ENCODE results near the gene ANXA11. TPM values are rescaled to one million over a fixed set of nuclear protein-coding genes. Genes with fewer than 3 reads are reported as not detected.
"Not testable (repeated sequence)": the region's sequence is repeated elsewhere in the genome, so short reads cannot be mapped to it uniquely, and the experiment has no call there.

The ANXA11 gene
- total RNA-seq, 3 donors from 2014 or later: 83.3 to 102 (median 93.4) TPM

- Histone ChIP-seq H3K4me3 (no peak overlapping the region), H3K27ac (no peak overlapping the region), H3K27me3 (no peaks in the 10 kb centered on the region), H3K36me3 (no peaks in the 10 kb centered on the region), H3K9me3 (peaks cover 10% of the 10 kb centered on the region in 2 donors), H3K4me1 (peaks cover 0 to 11% of the 10 kb centered on the region in 2 donors)
- intact Hi-C loops (cut with DNase I; ENCODE audit: low total_unique reads): no loop called here
- TF ChIP-seq CTCF (IDR thresholded peaks at IDR 0.05) (no peak), POLR2A (IDR thresholded peaks at IDR 0.05) (no peak), POLR2AphosphoS5 (IDR thresholded peaks at IDR 0.05) (no peak)
- no peak for DNase-seq (ENCODE audit: low spot score in 2 of 2)
These were observed 57.1 kb downstream of the ANXA11 start for GRCh38 chr10:80148166-80148805.

- TF ChIP-seq CTCF (IDR thresholded peaks at IDR 0.05): no peak
- no peak for TF ChIP-seq POLR2A (IDR thresholded peaks at IDR 0.05)
- TF ChIP-seq POLR2AphosphoS5 (IDR thresholded peaks at IDR 0.05): no peak
- intact Hi-C loops (cut with DNase I; ENCODE audit: low total_unique reads): no loop called here
These were observed 58.4 kb downstream of the ANXA11 start for GRCh38 chr10:80146918-80147317.

GRCh38 chr10:80145406-80146308, 59.7 kb downstream of the ANXA11 start:
- intact Hi-C loops (cut with DNase I; ENCODE audit: low total_unique reads); H3K36me3 ChIP-seq; H3K4me3 ChIP-seq; H3K27me3 ChIP-seq; DNase-seq (ENCODE audit: low spot score in 2 of 2): not testable (repeated sequence)
- peak overlapping the region in 1 of 2 donors; percentile 58 for H3K27ac ChIP-seq
- peaks cover 10% of the 10 kb centered on the region in 2 donors for H3K9me3 ChIP-seq
- peaks cover 0 to 11% of the 10 kb centered on the region in 2 donors for H3K4me1 ChIP-seq

More at GRCh38 chr10:80146918-80147317, 58.4 kb downstream of the ANXA11 start:
- no peak overlapping the region for H3K27ac ChIP-seq
- no peak for DNase-seq (ENCODE audit: low spot score in 2 of 2)
- H3K4me3 ChIP-seq: no peak overlapping the region
- H3K36me3 ChIP-seq: no peaks in the 10 kb centered on the region
- H3K9me3 ChIP-seq: peaks cover 10% of the 10 kb centered on the region in 2 donors
- H3K4me1 ChIP-seq: peaks cover 0 to 11% of the 10 kb centered on the region in 2 donors
- no peaks in the 10 kb centered on the region for H3K27me3 ChIP-seq

- no peak for DNase-seq (ENCODE audit: low spot score in 2 of 2)
- Histone ChIP-seq H3K4me1 (peaks cover 0 to 11% of the 10 kb centered on the region in 2 donors), H3K27ac (peak overlapping the region; percentile 33 to 58), H3K9me3 (peaks cover 7 to 10% of the 10 kb centered on the region in 2 donors), H3K27me3 (no peaks in the 10 kb centered on the region), H3K36me3 (no peaks in the 10 kb centered on the region), H3K4me3 (peak overlapping the region in 1 of 3 donors; percentile 44)
- TF ChIP-seq POLR2A (IDR thresholded peaks at IDR 0.05) (no peak), CTCF (IDR thresholded peaks at IDR 0.05) (no peak), POLR2AphosphoS5 (IDR thresholded peaks at IDR 0.05) (no peak)
- intact Hi-C loops (cut with DNase I; ENCODE audit: low total_unique reads): loop anchor here (5.0 kb wide), 1 partner anchor 73 kb away; no protein-coding TSS in a partner anchor
These were observed 60.6 kb downstream of the ANXA11 start for GRCh38 chr10:80144696-80145131.

- H3K27ac ChIP-seq: peak overlapping the region; percentile 33 to 58
- intact Hi-C loops (cut with DNase I; ENCODE audit: low total_unique reads): loop anchor here (5.0 kb wide), 1 partner anchor 73 kb away; no protein-coding TSS in a partner anchor
- no peak for TF ChIP-seq POLR2A (IDR thresholded peaks at IDR 0.05)
- TF ChIP-seq POLR2AphosphoS5 (IDR thresholded peaks at IDR 0.05): no peak
- TF ChIP-seq CTCF (IDR thresholded peaks at IDR 0.05): peak in 1 of 3 donors; percentile 15
- DNase-seq (ENCODE audit: low spot score in 2 of 2): no peak
- peaks cover 0 to 11% of the 10 kb centered on the region in 2 donors for H3K4me1 ChIP-seq
- peak overlapping the region in 2 of 3 donors; percentile 30 to 44 for H3K4me3 ChIP-seq
- H3K36me3 ChIP-seq: no peaks in the 10 kb centered on the region
- H3K27me3 ChIP-seq: no peaks in the 10 kb centered on the region
- H3K9me3 ChIP-seq: peaks cover 5 to 7% of the 10 kb centered on the region in 2 donors
These were observed 61.2 kb downstream of the ANXA11 start for GRCh38 chr10:80144067-80144695.

Measured in breast epithelium (tissue), 4 donors.